Ascending aorta (tissue), 2 donors: ENCODE results near the gene SLC39A7. TPM values are rescaled to one million over a fixed set of nuclear protein-coding genes. Genes with fewer than 3 reads are reported as not detected.

Source experiments
- DNase-seq, 2 donors: peaks; one replicate each; pipeline ENCODE4 v3.0.0-alpha.2; 2019; ENCODE audit warnings: low spot score in 2 of 2
- H3K27ac ChIP-seq, 2 donors: fragments of 200-600 bp; sonication (generic); one replicate each; pipeline ENCODE4 v1.5.1; 2016 to 2017; ENCODE audit warnings: mild to moderate bottlenecking in 1 of 2
- H3K27me3 ChIP-seq: fragments of 200-600 bp; sonication (generic); one replicate; pipeline ENCODE4 v1.5.1; 2017
- H3K36me3 ChIP-seq, 2 donors: fragments of 200-600 bp; sonication (generic); one replicate each; pipeline ENCODE4 v1.5.1; 2016
- H3K4me1 ChIP-seq, 2 donors: fragments of 200-600 bp; sonication (generic); one replicate each; pipeline ENCODE4 v1.5.1; 2016 to 2017; ENCODE audit warnings: mild to moderate bottlenecking in 1 of 2
- H3K4me3 ChIP-seq, 2 donors: fragments of 200-600 bp; sonication (generic); one replicate each; pipeline ENCODE4 v1.5.1; 2016 to 2017; ENCODE audit warnings: mild to moderate bottlenecking in 1 of 2
- H3K9me3 ChIP-seq, 2 donors: fragments of 200-600 bp; sonication (generic); one replicate each; pipeline ENCODE4 v1.5.1; 2016
- intact Hi-C: fragments of 100-400 bp; cut with DNase I; formaldehyde crosslinking; loops from one replicate; pipeline ENCODE4 v1.15.1; 2023
- total RNA-seq: library from RNA; depleted of rRNA; stranded (reverse); fragments of >200 nt; gene quantifications from one replicate; pipeline ENCODE4 v1.1.0, GENCODE V29; 2016
- TF ChIP-seq, protein P1 (sequence below), 3 experiments: fragments of 200-600 bp in 2 of 3; fragments of 450-650 bp in 1 of 3; sonication (generic) in 2 of 3; IDR thresholded peaks; one replicate each; pipeline ENCODE4 v1.5.1; 2016 to 2019; ENCODE audit warnings: antibody characterized with exemption in 3 of 3, mild to moderate bottlenecking in 1 of 3, moderate library complexity in 1 of 3

The SLC39A7 gene
- total RNA-seq, 1 donor from 2014 or later = 59.7 TPM

DNA sequence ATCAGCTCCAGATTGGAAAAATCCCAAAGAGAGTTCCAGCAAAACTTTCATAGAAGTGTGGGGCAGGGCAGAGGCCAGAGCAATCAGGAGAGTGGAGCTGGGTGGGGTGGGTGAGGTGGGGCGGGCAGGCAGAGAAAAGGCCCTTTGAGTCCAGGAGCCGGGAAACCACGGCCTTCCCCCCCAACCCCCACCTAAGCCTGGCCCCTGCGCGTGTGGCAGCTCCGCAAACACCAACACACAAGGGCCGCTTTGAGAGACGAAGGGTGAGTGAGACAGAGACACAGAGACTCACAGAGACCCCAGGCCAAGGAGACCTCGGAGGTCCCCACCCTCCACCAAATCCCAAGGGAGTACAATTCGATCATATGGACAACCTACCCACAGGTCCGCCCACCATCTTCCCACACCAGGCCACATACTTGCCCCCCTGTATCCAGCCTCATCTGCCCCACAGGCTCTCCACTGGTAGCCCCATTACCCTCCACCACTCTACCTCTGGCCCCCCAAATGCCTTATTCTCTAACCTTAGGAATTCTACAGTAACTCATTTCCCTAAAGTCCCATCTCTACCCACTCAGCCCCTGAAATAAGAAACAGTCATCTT is 10.1 kb upstream of the SLC39A7 start:
- Histone ChIP-seq H3K9me3 (no peaks in the 10 kb centered on the region), H3K4me3 (no peak overlapping the region), H3K4me1 (peaks cover 11% of the 10 kb centered on the region in 2 donors), H3K27ac (no peak overlapping the region), H3K27me3 (peaks cover 4% of the 10 kb centered on the region), H3K36me3 (peaks cover 9 to 16% of the 10 kb centered on the region in 2 donors)
- TF ChIP-seq, protein P1, sequence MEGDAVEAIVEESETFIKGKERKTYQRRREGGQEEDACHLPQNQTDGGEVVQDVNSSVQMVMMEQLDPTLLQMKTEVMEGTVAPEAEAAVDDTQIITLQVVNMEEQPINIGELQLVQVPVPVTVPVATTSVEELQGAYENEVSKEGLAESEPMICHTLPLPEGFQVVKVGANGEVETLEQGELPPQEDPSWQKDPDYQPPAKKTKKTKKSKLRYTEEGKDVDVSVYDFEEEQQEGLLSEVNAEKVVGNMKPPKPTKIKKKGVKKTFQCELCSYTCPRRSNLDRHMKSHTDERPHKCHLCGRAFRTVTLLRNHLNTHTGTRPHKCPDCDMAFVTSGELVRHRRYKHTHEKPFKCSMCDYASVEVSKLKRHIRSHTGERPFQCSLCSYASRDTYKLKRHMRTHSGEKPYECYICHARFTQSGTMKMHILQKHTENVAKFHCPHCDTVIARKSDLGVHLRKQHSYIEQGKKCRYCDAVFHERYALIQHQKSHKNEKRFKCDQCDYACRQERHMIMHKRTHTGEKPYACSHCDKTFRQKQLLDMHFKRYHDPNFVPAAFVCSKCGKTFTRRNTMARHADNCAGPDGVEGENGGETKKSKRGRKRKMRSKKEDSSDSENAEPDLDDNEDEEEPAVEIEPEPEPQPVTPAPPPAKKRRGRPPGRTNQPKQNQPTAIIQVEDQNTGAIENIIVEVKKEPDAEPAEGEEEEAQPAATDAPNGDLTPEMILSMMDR (IDR thresholded peaks at IDR 0.05) = no peak
- intact Hi-C loops = no loop called here
- DNase-seq = no peak

DNA sequence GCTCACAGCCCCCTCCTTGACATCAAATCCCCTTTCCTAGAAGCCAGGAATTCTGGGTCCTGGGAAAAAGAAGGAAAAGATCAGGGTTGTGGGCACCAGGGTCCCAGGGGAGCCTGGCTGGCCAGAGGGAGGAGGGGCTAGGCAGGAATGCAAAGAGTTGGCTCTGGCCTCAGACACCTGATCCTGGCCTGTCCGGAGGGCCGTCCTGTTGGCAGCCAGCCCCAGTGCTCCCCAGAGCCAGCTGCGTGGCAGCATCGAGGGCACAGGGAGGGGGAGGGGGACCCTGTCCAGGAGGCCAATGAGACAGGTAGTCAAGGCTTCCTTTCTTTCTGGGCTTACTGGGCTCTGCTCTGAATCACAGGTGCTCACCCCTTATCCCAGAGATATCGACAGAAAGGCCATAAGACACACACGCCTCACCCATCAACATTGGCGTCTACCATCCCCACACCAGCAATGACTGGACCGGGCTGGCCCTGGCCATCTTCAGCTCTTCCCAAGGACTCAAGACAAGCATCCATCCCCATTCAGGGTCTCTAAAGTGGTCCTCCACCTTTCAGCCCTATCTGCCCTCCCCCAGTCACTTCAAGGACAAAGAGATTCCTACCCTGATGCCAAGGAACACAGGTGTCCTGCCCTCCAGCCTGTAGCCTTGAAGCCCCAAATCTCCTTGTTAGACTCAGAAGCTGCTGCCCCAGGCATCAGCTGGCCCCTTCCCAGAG is 9.1 kb upstream of the SLC39A7 start:
- intact Hi-C loops = loop anchor here (2.0 kb wide), 1 partner anchor 29 kb away; no protein-coding TSS in a partner anchor
- TF ChIP-seq, protein P1 (IDR thresholded peaks at IDR 0.05) = no peak

DNA sequence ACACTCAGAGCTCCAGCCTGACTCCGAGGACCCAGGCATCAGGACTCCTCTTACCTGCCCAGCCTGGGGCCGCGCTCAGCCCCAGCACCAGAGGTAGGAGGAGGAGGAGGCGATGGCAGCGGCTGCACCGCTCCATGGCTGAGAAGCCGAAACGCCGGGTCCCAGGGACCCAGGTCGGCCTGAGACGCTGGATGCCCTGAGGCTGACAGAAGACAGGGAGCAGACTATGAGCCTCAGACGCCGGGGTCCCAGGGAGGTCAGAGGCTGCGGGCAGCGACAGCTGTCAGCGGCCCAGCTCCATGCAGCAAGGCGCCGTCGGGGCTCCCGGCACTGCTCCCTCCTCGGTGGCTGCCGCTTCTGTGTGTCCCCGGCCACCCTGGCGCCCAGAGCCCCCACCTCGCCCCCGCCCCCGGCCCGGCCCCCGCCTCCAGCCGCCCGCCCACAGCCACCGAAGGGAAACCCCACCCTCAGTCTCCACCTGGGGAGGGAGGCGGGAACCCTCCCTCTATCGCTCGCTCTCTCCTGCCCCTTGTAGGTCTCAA is 8.5 kb upstream of the SLC39A7 start, which contains the start of gene COL11A2:
TSS of gene COL11A2 (minus strand) at position 363 of the 542 bp plus-strand sequence. CDS start at position 136, 227 bp downstream.
- DNase-seq = no peak
- intact Hi-C loops = loop anchor here (2.0 kb wide), 1 partner anchor 29 kb away; no protein-coding TSS in a partner anchor
- Histone ChIP-seq H3K4me3 (peak within 1 kb of the TSS; percentile 50 to 65), H3K9me3 (no peaks in the 10 kb centered on the region), H3K4me1 (peaks cover 11% of the 10 kb centered on the region in 2 donors), H3K36me3 (peaks cover 18 to 29% of the 10 kb centered on the region in 2 donors), H3K27ac (peak within 1 kb of the TSS; percentile 15 to 71), H3K27me3 (peaks cover 4% of the 10 kb centered on the region)
- TF ChIP-seq, protein P1 (IDR thresholded peaks at IDR 0.05) = no peak

More for the DNA sequence above, 9.1 kb upstream of the SLC39A7 start:
- H3K36me3 ChIP-seq = peaks cover 18 to 25% of the 10 kb centered on the region in 2 donors
- no peaks in the 10 kb centered on the region for H3K9me3 ChIP-seq
- H3K27me3 ChIP-seq = peaks cover 4% of the 10 kb centered on the region
- peaks cover 11% of the 10 kb centered on the region in 2 donors for H3K4me1 ChIP-seq
- no peak overlapping the region for H3K4me3 ChIP-seq
- DNase-seq = no peak
- no peak overlapping the region for H3K27ac ChIP-seq

DNA sequence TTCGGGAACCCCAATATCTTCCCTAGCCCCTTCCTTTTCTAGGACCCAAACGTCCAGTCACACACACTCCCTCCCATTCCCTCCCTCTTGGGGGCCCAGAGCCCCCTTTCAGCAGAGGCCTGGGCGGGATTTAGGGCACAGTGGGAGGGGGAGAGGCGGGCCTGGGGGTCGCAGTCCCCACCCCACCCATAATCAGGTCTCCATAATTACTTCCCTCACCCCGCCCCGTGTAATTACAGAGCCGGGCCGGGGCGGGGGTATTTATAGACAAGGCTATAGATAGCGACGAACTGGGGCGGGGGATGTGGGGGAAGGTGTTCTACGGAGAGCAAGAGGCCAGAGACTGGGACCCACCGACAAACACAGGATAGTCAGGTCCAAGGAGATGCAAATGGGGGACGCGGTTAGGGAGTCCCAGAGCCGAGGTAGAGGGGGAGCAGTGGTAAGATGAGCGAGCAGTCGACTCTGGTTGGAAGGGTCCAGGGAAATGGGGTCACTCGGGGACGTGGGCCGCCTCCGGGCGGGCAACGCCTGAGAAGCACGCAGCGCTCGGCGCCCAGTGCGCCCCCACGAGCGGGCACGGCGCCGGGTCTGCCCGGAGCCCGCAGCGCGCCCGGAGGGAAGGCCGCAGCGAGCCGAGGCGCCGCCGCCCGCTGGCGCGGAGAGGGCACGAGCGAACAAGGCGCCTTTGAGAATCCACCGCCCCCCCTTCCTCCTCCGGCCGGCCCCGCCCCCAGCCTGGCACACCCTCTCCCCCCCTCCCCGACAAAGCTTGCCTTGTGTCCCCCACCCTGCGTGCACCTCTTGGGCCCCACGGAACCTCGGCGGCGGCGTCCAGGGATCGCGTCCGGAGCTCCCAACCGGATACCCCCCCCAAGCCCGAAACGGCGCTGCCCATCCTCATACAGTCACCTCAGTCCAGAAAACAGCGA is 7.7 kb upstream of the SLC39A7 start:
- Histone ChIP-seq H3K27ac (peak overlapping the region; percentile 15 to 71), H3K27me3 (peaks cover 4% of the 10 kb centered on the region), H3K4me3 (peak overlapping the region; percentile 50 to 65), H3K9me3 (no peaks in the 10 kb centered on the region), H3K36me3 (peaks cover 18 to 29% of the 10 kb centered on the region in 2 donors), H3K4me1 (peaks cover 11% of the 10 kb centered on the region in 2 donors)
- intact Hi-C loops = loop anchor here (2.0 kb wide), 1 partner anchor 30 kb away; no protein-coding TSS in a partner anchor
- TF ChIP-seq, protein P1 (IDR thresholded peaks at IDR 0.05) = no peak
- DNase-seq = no peak

DNA sequence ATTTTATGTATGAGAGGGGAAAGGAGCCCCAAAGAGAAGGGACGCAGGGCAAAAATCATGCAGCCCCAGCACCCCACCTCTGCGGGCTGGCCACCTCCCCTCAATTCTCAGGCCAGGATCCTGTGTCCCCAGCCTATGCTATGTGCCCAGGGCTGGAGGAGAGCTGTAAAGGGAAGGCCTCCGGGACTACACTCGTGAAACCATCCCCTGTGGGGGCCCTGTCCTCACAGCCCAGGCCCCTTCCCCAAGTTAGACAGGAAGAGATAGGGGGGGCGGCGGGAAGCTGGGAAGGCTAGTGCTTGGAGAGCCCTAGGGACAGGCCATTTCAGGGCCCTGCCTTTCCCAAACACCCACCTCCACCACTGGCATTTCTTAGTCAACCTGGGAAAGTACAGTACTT is 7.0 kb upstream of the SLC39A7 start:
- Histone ChIP-seq H3K9me3 (no peaks in the 10 kb centered on the region), H3K27ac (peak overlapping the region in 1 of 2 donors; percentile 71), H3K36me3 (peaks cover 18 to 29% of the 10 kb centered on the region in 2 donors), H3K4me3 (peak overlapping the region; percentile 50 to 65), H3K4me1 (peaks cover 14 to 16% of the 10 kb centered on the region in 2 donors), H3K27me3 (peaks cover 4% of the 10 kb centered on the region)
- intact Hi-C loops = loop anchor here (2.0 kb wide), 1 partner anchor 31 kb away; no protein-coding TSS in a partner anchor
- no peak for DNase-seq
- TF ChIP-seq, protein P1 (IDR thresholded peaks at IDR 0.05) = no peak
